Muscle layer of colon (tissue), 2 donors: ENCODE measurements around the gene EYA2.

Source experiments
- H3K27ac ChIP-seq: one replicate; pipeline ENCODE4 v1.7.0; 2013; ENCODE audit warnings: low read depth, mild to moderate bottlenecking, low read length, moderate library complexity
- H3K27me3 ChIP-seq, 2 donors: one replicate each; pipeline ENCODE4 v1.7.0; 2013; ENCODE audit warnings: low read length in 2 of 2, mild to moderate bottlenecking in 2 of 2; ENCODE audit not compliant: insufficient read depth in 2 of 2, control insufficient read depth in 1 of 2
- H3K36me3 ChIP-seq: one replicate; pipeline ENCODE4 v1.7.0; 2013; ENCODE audit warnings: mild to moderate bottlenecking, low read length; ENCODE audit not compliant: insufficient read depth
- H3K4me1 ChIP-seq: one replicate; pipeline ENCODE4 v1.7.0; 2013; ENCODE audit warnings: mild to moderate bottlenecking, low read length; ENCODE audit not compliant: insufficient read depth
- H3K4me3 ChIP-seq, 2 donors: one replicate each; pipeline ENCODE4 v1.7.0; 2013; ENCODE audit warnings: low read length in 2 of 2, low read depth in 1 of 2, mild to moderate bottlenecking in 1 of 2, moderate library complexity in 1 of 2
- H3K9ac ChIP-seq: one replicate; pipeline ENCODE4 v1.7.0; 2013; ENCODE audit warnings: low read length
- H3K9me3 ChIP-seq: one replicate; pipeline ENCODE4 v1.7.0; 2013; ENCODE audit warnings: mild to moderate bottlenecking, low read length
- donor health status: abdominal sarcoma.
- donor health status: Adenocarcinoma of cecum.

The EYA2 gene

DNA sequence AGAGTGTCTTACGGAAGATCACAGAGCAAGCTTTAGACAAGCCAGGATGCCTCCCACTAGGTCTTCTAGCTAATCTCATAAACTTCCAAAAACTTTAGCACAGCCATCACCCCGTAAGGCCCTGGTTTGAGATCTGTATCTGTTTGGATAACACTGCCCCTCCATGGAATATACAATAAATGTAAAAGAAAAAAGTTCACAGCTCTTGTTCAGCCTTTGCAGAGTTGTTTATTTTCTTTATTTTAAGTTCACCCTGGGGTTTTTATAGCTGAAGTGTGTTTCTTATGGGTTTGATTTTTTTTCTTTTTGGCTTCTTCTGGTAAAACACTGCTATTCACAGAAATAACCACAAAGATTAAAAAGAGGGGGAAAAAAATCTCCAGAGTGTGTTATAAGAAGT, 125.6 kb downstream of the EYA2 start:
- H3K9ac ChIP-seq: no peak overlapping the region
- H3K27ac ChIP-seq: no peak overlapping the region
- H3K4me1 ChIP-seq: peaks cover 42% of the 10 kb centered on the region
- no peaks in the 10 kb centered on the region for H3K27me3 ChIP-seq
- no peaks in the 10 kb centered on the region for H3K9me3 ChIP-seq
- no peak overlapping the region for H3K4me3 ChIP-seq
- no peaks in the 10 kb centered on the region for H3K36me3 ChIP-seq

DNA sequence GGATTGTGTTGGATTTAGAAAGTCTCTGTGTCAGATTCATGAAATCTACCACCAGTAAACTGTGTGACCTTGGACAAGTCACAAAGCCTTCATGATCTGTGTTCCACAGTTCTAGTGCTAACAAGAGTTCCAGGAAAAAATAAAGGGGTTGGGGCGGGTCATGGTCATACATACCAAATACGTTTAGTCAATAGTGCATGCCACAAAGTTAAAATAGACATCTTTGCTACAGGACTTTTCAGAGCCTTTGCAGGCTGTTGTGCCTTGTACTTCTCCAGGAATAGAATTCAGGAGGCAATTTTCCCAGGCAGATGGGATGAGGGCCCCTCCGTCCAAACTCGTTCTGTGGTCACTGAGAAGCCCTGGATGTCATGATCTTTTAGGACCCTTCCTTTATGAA, 127.2 kb downstream of the EYA2 start:
- Histone ChIP-seq H3K4me1 (peaks cover 43% of the 10 kb centered on the region), H3K27ac (no peak overlapping the region), H3K4me3 (no peak overlapping the region), H3K27me3 (no peaks in the 10 kb centered on the region), H3K9me3 (no peaks in the 10 kb centered on the region), H3K36me3 (no peaks in the 10 kb centered on the region), H3K9ac (no peak overlapping the region)

DNA sequence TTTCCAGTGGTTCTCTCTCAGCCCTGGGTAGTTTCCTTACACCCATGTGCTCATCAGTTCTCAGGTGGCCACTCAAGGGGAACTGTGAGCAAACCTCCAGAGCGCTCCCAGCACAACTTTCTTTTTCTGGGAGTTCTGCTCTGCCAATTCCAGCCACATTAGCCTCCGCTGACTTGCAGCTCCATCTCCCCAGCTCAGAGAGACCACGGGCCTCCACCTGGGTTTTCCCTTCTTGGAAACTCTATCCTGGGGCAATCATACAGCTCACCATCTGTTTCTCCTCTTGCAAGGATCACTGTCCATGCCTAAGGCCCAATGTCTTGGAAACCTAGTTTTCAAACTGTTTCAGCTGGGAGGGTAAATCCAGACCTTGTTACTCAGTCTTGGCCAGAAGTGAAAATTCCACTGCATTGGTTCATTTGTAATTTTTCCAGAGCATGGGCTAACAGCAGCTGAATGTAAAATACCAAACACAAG, 129.9 kb downstream of the EYA2 start:
- no peak overlapping the region for H3K9ac ChIP-seq

DNA sequence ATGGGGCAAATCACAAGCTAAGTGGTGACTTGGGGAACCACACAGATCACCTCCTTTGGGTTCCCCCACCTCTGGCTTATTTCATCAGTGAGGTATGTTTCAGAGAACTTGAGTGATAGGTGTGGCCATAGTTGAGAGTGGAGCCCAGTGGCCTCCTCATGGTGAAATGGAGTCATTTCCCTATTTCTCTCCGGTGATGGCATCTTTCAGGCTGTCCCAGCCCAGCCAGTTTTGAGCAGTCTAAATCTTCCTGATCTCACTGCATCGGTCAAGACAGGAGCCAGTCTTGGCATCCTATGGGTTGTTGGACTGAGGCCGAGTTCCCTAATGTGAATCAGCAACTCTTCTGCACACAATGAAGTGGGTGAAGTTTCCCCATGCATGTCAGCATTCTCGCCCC, 132.4 kb downstream of the EYA2 start:
- Histone ChIP-seq H3K4me3 (no peak overlapping the region), H3K36me3 (no peaks in the 10 kb centered on the region), H3K4me1 (peaks cover 44% of the 10 kb centered on the region), H3K9me3 (no peaks in the 10 kb centered on the region), H3K9ac (no peak overlapping the region), H3K27ac (no peak overlapping the region), H3K27me3 (no peaks in the 10 kb centered on the region)

More for the DNA sequence above, 129.9 kb downstream of the EYA2 start:
- Histone ChIP-seq H3K27ac (peak overlapping the region; percentile 22), H3K9me3 (no peaks in the 10 kb centered on the region), H3K4me3 (peak overlapping the region in 1 of 2 donors; percentile 5), H3K4me1 (peaks cover 38% of the 10 kb centered on the region), H3K27me3 (no peaks in the 10 kb centered on the region), H3K36me3 (no peaks in the 10 kb centered on the region)

DNA sequence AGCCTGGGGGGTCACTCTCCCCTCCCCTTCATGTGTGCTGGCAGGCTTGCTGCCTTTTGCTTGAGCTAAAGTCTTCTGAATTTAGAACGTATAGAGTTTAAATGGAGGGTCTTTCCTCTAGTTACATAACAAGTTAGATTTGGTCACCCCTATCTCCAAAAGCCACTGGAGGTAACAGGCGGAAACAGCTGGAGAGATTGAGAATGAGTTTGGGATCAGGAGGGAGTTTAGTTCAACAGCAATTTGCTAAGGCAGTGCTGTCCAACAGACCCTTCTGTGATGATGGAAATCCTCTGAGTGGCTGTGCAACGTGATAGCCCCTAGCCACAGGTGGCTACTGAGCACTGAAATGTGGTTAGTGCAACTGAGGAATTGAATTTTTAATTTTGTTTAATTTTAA, 132.8 kb downstream of the EYA2 start:
- H3K27ac ChIP-seq: no peak overlapping the region
- no peak overlapping the region for H3K4me3 ChIP-seq
- no peaks in the 10 kb centered on the region for H3K27me3 ChIP-seq
- no peaks in the 10 kb centered on the region for H3K36me3 ChIP-seq
- H3K4me1 ChIP-seq: peaks cover 44% of the 10 kb centered on the region
- H3K9ac ChIP-seq: no peak overlapping the region
- H3K9me3 ChIP-seq: no peaks in the 10 kb centered on the region

DNA sequence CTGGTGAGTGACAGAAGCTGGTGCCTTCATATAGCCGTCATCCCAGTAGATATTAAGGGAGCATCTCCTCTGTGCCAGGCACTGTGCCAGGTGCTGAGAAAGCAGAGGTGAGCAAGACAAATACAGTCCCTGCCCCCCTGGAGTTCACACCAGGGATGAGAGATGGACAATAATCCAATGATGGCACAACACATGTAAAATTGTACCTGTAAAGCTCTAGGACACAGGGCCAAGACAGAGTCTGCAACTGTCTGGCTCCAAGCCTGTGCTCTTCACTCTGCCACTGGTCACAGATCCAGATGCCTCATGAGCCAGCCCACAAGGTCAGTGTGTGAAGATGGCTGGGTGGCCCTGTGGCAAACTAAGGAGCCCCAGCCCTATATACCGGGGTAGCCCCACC, 133.8 kb downstream of the EYA2 start:
- H3K9ac ChIP-seq: no peak overlapping the region
- H3K36me3 ChIP-seq: no peaks in the 10 kb centered on the region
- no peak overlapping the region for H3K27ac ChIP-seq
- no peaks in the 10 kb centered on the region for H3K9me3 ChIP-seq
- no peaks in the 10 kb centered on the region for H3K27me3 ChIP-seq
- peaks cover 44% of the 10 kb centered on the region for H3K4me1 ChIP-seq
- no peak overlapping the region for H3K4me3 ChIP-seq

DNA sequence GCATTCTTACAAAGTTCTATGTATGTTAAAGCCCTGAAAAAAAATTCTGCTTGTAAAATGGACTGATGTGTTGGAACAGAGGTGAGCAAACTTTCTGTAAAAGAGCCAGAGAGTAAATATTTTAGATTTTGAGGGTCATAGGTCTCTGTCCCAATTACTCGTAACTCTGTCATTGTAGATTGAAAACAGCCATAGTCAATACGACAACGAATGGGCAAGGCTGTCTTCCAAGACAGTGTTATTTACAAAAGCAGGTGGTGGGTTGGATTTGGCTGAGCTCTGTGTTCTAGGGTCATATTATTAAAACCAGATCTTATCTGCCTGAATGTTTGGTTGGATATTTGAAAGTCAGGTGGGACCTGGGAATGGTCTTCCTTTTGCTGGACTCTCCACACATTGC, 135.2 kb downstream of the EYA2 start:
- Histone ChIP-seq H3K4me1 (peaks cover 31% of the 10 kb centered on the region), H3K27ac (no peak overlapping the region), H3K36me3 (no peaks in the 10 kb centered on the region), H3K27me3 (no peaks in the 10 kb centered on the region), H3K9me3 (no peaks in the 10 kb centered on the region), H3K4me3 (no peak overlapping the region), H3K9ac (no peak overlapping the region)

DNA sequence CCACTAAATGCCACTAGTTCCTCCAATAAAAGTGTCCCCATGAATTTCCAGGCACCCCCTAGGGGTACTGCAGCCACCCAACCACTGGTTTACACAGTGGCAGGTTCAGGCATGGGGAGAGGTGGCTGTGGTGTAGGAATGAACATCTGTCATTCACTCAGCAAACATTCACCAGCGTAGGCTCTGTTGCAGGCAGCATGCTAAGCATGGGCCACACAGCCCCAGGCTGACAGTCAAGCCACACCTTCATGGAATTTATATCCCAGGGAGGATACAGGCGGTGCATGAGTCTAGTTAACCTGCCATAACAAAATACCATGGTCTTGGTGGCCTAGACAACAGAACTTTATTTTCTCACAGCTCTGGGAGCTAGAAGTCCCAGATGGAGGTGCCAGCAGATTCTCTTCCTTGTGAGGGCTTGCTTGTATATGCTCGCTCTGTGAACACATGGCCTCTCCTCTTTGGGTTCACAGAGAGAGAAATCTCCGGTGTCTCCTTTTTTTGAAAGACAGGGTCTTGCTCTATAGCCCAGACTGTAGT, 135.7 kb downstream of the EYA2 start:
- Histone ChIP-seq H3K27ac (no peak overlapping the region), H3K9ac (no peak overlapping the region), H3K27me3 (no peaks in the 10 kb centered on the region), H3K4me3 (no peak overlapping the region), H3K9me3 (no peaks in the 10 kb centered on the region), H3K4me1 (peaks cover 26% of the 10 kb centered on the region), H3K36me3 (no peaks in the 10 kb centered on the region)

DNA sequence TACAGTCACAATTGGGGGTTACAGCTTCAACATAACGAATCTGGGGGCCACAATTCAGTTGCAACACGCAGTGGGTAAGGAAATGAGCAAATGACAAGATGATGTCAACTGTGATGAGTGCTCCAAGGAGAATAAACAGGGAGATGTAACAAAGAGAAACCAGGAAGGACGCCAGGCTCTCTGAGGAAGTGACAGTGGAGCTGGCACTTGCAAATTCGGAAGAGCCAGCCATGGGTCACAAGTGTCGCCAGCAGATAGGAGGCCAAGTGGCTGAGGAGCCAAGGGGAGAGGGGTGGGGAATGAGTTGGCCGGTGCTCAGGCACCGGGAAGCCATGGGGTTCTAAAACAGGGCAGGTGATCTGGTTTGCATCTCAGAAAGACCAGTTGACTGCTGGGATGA, 136.4 kb downstream of the EYA2 start:
- Histone ChIP-seq H3K27me3 (no peaks in the 10 kb centered on the region), H3K27ac (no peak overlapping the region), H3K4me3 (no peak overlapping the region), H3K4me1 (peaks cover 25% of the 10 kb centered on the region), H3K36me3 (no peaks in the 10 kb centered on the region), H3K9ac (no peak overlapping the region), H3K9me3 (no peaks in the 10 kb centered on the region)

DNA sequence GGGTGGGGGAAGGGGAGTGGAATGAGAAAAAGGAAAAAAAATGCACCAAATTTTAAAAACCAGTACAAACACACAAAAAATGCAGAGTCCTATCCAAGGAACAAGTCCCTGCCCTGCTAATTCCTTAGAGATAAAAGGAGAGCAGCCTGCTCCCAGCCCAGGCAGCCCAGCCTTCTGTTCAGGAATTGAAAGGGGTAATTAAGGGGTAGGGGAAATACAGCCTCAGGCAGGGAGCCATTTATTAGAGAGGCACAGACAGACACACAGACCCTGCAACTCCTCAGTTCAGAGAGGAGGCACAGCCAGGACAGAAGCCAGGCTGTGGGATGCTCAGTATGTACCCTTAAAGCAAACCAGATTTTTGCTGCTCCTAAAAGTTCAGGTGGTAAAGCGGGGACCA, 137.2 kb downstream of the EYA2 start:
- Histone ChIP-seq H3K4me3 (no peak overlapping the region), H3K4me1 (peaks cover 30% of the 10 kb centered on the region), H3K9me3 (no peaks in the 10 kb centered on the region), H3K27ac (no peak overlapping the region), H3K36me3 (no peaks in the 10 kb centered on the region), H3K9ac (no peak overlapping the region), H3K27me3 (no peaks in the 10 kb centered on the region)

DNA sequence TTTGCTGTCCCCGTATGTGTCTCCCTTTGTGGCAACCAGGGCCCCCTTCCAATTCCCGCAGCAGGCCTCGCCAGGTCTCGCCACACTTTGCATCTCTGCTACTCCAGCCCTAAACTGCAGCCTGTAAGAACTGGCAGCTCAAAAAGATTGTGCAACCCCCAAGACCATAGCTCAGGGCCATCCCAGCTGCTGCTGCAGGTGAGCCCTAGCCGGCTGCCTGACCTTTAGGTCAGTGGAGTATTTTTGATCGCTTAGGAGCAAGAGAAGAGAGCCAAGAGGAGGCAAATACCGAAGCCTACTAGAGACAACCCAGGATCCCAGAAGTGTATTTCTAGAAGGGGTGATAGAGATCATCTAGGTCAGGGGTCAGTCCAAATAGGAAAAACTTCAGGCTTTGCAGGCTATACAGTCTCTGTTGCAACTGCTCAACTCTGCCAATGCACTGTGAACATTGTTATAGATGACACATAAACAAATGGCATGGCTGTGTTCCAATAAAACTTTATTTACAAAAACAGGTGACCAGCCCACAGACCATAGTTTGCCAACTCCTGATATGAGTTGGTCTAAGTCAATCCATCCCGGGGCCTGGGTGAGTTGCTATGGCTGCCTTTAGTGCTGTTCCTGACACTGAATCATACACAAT, 138.4 kb downstream of the EYA2 start:
- Histone ChIP-seq H3K9ac (no peak overlapping the region), H3K36me3 (no peaks in the 10 kb centered on the region), H3K27me3 (no peaks in the 10 kb centered on the region), H3K4me1 (peaks cover 26% of the 10 kb centered on the region), H3K9me3 (no peaks in the 10 kb centered on the region), H3K4me3 (no peak overlapping the region), H3K27ac (no peak overlapping the region)

DNA sequence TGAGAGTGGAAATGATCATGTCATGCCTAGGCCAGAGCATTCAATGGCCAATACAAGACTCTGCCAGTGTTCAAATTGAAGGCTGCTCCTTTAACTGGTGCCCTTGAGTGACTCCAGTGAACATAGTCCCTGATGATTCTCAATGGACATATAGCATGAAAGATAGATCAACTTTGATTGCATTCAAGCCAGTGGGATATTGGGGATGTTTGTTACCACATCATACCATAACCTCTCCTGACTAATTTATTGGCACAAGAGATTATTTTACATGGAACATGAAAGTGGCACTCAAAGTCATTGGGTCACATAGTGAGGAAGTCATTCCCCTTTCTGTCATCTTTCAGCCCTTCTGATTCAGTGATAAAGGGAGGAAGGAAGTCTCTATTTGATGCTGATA, 139.0 kb downstream of the EYA2 start:
- H3K4me1 ChIP-seq: peaks cover 26% of the 10 kb centered on the region
- no peaks in the 10 kb centered on the region for H3K9me3 ChIP-seq
- H3K27me3 ChIP-seq: no peaks in the 10 kb centered on the region
- H3K9ac ChIP-seq: no peak overlapping the region
- H3K36me3 ChIP-seq: no peaks in the 10 kb centered on the region
- no peak overlapping the region for H3K27ac ChIP-seq
- no peak overlapping the region for H3K4me3 ChIP-seq
